ENCODE measurements around the gene CAPN15.

The CAPN15 gene

GRCh38 chr16:546909-547770 lies 19.6 kb downstream of the CAPN15 start:
- no peak for DNase-seq (ENCODE audit: low spot score)

DNA sequence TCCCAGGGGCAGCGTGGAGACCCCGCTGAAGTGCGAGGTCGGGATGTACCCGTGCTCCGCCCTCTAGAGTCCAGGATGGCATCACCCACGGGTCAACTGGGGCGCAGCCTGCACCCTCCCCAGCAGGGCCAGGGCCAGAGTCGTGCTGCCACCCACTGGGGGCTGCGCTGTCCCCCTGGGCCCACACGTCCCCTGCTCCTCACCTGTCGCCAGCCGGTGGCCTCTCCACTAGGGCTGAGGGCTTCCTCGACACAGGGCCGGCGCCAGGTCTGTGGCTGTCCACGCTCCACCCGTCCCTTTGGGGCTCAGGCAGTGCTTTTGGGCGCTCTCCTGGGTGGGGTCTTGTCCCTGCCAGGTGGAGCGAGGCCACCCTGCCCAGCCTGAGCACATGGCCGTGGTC lies 21.1 kb downstream of the CAPN15 start:
- DNase-seq (ENCODE audit: low spot score) = no peak

DNA sequence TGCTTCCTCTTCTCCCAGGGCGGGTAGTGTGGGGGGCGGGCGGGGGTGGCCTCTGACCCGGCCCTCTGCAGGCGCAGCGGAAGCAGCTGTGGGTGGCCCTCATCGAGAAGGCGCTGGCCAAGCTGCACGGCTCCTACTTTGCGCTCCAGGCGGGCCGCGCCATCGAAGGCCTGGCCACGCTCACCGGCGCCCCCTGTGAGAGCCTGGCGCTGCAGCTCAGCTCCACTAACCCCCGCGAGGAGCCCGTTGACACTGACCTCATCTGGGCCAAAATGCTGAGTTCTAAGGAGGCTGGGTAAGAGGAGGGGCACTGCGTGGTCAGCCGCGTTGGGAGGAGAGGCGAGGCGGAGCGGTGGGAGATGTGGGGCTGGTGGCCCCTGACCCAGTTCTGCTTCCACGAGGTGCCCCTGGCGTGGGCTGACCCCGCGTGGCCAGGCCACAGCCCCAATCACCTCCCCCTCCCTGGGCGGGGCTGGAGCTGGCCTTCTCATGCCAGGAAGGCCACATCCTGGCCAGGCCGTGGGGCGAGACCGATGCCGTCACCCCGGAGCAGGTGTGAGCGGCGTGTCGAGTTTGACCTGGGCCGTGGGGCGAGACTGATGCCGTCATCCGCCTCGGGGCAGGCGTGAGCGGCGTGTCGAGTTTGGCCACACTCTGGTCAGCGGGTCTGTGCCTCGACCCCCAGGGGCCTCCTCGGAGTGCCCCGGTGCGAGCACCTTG lies 22.2 kb downstream of the CAPN15 start:
- no peak for DNase-seq (ENCODE audit: low spot score)

GRCh38 chr16:551210-551609 lies 23.7 kb downstream of the CAPN15 start:
- DNase-seq (ENCODE audit: low spot score) = no peak

DNA sequence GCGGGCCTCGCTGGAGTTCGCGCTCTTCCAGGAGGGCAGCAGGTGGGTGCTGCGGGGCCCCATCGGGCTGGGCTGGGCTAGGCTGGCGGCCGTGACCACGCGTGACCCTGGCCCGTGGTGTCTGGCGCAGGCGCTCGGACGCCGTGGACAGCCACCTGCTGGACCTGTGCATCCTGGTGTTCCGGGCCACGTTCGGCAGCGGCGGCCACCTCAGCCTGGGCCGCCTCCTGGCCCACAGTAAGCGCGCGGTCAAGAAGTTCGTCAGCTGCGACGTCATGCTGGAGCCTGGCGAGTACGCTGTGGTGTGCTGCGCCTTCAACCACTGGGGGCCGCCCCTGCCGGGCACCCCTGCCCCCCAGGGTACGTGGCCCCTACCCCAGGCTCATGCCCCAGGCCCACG lies 24.7 kb downstream of the CAPN15 start:
- no peak for DNase-seq (ENCODE audit: low spot score)

GRCh38 chr16:553601-554296 lies 26.2 kb downstream of the CAPN15 start:
- no peak for DNase-seq (ENCODE audit: low spot score)

DNA sequence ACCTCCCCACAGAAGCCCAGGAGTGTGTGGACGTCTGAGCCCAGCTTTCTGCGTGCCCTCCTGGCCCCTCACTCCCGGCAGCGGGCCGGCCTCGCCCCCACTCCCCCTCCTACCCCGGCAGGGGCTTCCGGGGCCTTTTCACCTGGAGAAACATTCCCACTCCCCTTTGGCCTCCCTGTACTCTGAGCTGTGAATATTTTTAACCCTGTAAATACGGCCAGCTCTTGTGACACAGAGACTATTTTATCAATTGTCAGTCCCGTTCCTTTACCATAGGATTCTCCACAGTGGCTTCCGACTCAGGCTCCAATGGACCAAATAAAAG lies 26.7 kb downstream of the CAPN15 start:
- no peak for DNase-seq (ENCODE audit: low spot score)

GRCh38 chr16:554640-555365 lies 27.3 kb downstream of the CAPN15 start:
- DNase-seq (ENCODE audit: low spot score) = no peak

DNA sequence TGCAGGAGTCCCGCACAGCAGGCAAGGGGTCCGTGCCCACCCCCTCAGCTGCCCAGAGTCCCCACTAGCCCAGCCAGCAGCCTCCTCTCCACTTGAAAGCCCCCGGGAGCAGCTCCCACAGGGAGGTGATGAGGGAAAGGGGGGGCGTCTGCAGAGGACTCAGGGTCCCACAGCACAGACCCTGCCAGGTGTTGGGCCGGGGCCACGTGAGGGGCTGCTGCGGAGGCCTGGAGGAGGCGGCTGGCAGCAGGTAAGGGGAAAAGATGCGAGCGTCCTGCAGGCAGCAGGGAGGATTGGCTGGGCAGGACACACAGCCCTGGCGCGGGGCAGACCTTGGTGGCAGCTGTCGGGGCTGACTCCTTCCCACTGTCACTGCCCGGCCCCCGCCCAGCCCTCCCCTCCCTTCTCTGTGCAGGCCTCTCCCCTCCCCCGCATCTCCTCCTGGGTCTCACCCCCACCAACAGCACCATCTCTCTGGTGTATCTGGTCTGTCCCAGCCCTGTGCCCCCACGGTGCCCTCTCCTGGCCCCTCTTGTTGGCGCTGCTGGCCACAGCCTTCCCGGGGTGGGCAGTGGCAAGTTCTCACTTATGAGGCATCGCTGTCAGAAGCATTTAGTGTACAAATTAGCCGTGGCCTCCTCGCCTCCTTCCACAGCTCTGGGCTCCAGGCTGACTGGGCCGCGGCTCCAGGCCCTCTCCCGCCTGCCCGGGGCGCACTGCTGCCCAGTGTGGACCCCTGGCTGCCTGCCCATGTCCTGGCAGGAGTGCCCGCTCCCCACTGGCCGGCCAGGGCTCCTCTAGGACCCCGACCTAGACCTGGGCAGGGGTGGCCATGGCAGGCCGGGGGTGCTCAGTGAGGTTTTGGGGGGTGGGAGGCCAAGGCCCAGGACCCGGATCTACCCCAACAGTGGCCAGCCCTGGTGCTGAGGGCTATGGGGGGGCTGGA lies 28.3 kb downstream of the CAPN15 start:
- no peak for DNase-seq (ENCODE audit: low spot score)

DNA sequence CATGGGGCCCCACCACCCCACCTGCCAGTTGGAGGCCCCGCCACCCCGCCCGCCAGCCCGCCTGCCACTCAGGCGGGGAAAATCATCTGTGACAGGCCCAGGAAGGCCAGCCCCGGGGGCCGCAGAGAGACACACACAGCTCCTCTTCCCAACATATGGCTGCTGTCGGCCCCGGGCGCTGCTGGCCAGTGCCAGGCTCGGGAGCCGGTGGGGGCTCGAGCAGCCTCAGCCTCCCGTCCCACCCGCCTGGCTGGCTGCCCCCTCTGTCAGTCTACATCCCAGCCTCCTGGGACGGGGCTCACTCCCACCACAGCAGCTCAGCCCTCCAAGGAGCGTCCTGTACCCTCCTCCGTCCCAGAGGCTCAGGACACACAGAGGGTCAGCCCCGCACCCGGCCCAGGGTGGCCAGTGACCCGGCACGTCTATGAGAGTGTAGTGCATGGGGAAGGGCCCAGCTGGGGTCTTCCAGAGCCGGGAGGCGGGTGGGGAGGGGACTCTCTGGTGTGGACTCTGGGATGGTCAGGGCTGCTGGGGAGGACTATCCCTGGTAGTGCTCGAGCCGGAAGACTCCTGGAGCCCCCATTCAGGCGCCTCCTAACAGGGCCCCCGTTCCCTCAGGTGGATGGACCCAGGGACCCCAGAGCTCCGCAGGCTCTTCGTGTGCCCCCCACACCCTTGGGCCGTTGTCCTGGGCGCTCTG lies 29.1 kb downstream of the CAPN15 start:
- no peak for DNase-seq (ENCODE audit: low spot score)

DNA sequence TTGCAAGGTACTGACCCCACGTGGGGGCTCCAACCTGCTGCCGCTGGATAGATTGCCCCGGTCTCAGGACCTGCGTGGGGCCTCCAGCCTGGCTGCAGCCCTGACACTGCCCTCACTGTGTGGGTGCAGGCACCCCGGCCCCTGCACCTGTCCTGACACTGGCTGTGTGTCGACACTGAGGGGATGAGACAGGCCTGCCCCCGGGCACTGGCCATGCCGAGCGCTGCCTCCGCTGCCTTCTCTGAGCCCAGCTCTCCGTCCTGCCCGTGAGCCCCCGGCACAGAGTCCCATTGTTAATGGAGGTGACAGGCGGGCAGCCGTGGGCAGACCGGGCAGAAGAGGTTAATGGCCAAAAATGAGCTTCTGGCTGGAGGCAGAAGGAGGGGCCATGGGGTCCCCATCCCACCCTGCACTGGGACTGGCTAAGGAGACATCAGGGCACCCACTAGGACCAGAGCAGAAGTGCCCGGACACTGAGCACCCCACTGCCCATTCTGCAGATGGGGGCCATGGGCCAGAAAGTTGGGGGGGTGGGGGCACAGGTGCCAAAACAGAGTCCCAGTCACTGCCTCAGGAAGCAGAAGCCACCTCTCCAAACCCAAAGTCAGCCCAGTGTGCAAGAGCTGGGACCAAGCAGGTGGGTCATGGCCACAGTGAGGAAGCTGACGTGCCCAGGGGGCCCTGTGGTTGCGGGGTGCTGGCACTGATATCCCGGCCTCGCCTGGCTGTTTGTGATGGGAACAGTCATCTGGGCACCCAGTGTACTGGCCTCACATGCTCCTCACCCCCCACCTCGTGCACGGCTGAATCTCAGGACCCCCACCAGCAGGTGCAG lies 30.2 kb downstream of the CAPN15 start:
- no peak for DNase-seq (ENCODE audit: low spot score)

DNA sequence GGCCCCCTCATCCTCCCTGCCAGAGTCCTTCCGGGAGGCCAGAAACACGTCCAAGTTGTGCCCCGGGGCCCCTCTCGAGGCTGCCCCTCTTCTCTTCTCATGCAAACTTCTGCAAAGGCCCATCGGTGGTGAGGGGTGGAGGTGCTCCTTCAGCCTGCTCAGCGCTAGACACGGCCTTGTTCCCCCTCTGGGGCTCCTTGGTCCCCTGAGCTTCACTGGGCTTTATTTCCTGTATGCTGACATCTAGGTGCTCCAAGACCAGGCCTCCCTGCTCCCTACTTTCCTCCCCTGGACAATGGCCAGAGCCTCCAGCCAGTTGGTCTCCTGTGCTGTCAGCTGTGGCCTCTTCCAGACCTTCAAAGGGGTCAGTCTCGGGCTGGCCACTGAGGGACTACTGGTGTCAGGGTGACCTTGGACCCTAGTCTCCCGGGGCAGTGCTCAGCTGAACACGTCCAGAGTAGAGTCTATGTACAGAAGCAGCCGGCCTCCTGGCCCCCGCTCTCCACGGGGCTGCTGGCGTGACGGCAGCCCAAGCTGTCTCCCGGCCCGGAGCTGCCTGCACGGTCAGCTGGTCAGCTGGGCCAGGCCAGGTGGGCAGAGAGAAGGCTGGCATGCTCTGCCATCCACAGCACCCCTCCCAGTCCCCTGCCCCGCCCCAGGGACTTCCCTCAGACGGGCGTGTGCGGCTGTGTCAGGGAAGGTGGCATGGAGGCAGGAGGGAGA lies 30.9 kb downstream of the CAPN15 start:
- DNase-seq (ENCODE audit: low spot score) = no peak

DNA sequence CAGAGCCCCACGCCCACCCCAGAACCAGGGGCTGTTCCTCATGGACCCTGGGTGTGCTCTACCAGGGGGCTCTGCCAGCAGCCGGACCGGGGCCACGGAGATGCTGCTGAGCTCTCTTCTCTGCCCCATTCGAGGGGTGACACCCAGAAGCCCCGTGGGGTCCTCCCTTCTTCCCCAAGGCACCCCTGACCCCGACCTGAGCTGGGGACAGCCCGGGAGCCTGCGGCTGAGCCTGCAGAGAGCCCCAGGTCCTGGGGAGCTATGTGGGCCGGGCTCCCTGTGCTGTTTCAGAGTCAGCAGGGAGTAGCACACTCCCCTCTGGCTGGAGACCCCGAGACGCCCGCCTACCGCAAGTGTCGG lies 31.5 kb downstream of the CAPN15 start:
- DNase-seq (ENCODE audit: low spot score) = no peak

GRCh38 chr16:559411-560203 lies 32.1 kb downstream of the CAPN15 start:
- DNase-seq (ENCODE audit: low spot score) = no peak

- DNase-seq (ENCODE audit: low spot score) = no peak
Measured at GRCh38 chr16:560204-560700, 32.7 kb downstream of the CAPN15 start, which contains the start of gene PRR35. TSS of gene PRR35 (plus strand) at chr16:560394. CDS start at chr16:563295, 2,901 bp downstream.

DNA sequence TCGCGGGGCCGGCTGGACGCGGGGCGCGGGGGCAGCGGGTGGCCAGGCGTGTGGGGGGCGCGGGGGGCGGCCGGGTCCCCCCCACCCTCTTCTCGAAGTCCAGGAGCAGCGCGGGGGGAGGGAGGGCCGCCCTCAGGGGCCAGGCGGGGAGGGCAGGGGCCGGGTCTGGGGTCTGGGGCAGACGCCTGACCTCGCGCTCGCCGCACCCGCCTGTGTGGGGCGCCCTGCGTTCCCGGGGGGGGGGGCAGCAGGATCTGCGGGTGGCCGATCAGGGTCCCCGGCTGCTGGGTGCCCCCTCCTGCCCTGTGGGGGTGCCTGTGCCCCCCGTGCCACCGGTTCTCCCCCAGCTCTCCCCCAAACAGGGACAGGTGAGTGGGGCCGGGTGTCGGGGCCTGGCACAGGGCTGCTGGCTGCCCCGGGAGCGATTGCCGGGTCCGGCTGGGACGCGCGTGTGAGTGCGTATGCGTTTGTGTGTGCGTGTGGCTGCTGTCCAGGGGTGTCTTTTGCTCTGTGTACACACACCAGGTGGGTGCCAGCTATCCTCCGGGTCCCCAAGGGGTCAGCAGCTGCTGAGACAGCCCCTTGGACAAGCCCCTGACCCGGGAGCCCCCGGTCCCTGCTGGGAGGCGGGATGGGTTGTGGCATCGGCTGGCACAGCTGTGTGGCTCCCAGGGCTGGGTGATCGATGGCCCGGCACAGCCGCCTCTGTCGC lies 33.3 kb downstream of the CAPN15 start:
- no peak for DNase-seq (ENCODE audit: low spot score)

GRCh38 chr16:561413-561794 lies 33.9 kb downstream of the CAPN15 start:
- no peak for DNase-seq (ENCODE audit: low spot score)
